Measurements from ENCODE around the gene RAD54L. TPM values are rescaled to one million over a fixed set of nuclear protein-coding genes. Genes with fewer than 3 reads are reported as not detected.
"Not testable (repeated sequence)": the region's sequence is repeated elsewhere in the genome, so short reads cannot be mapped to it uniquely, and the experiment has no call there.

Gene RAD54L
- total RNA-seq, 1 donor from 2014 or later: 0.39 TPM

- DNase-seq (ENCODE audit: low spot score): not testable (repeated sequence)
Measured at GRCh38 chr1:46241733-46242132, 5.8 kb upstream of the RAD54L start.

DNA sequence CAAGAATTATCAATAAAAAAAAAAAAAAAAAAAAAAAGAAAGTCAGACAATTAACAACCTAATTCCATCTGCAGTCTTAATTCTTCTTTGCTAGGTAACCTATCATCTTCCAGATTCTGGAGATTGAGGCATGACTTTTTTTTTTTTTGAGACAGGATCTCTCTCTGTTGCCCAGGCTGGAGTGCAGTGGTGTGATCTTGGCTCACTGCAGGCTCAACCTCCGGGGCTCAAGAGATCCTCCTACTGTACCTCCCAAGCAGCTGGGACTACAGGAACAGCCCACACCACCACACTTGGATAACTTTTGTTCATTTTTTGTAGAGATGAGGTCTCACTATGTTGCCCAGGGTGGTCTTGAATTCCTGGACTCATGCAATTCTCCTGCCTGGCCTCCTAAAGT, 4.6 kb upstream of the RAD54L start:
- DNase-seq (ENCODE audit: low spot score): no peak

DNA sequence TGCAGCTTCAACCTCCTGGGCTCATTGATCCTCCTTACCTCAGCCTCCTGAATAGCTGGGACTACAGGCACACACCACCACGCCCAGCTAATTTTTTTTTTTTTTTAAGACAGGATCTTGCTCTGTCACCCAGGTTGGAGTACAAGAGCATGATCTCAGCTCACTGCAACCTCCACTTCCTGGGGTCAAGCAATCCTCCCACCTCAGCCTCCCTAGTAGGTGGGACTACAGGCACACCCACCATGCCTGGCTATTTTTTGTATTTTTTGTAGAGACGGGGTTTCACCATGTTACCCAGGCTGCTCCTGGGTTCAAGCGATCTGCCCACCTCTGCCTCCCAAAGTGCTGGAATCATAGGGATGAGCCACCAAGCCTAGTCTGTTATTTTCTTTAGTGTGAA, 3.7 kb upstream of the RAD54L start:
- DNase-seq (ENCODE audit: low spot score): not testable (repeated sequence)

GRCh38 chr1:46244656-46245371, 2.7 kb upstream of the RAD54L start:
- no peak for DNase-seq (ENCODE audit: low spot score)

GRCh38 chr1:46246136-46246535, 1.4 kb upstream of the RAD54L start:
- DNase-seq (ENCODE audit: low spot score): not testable (repeated sequence)

DNA sequence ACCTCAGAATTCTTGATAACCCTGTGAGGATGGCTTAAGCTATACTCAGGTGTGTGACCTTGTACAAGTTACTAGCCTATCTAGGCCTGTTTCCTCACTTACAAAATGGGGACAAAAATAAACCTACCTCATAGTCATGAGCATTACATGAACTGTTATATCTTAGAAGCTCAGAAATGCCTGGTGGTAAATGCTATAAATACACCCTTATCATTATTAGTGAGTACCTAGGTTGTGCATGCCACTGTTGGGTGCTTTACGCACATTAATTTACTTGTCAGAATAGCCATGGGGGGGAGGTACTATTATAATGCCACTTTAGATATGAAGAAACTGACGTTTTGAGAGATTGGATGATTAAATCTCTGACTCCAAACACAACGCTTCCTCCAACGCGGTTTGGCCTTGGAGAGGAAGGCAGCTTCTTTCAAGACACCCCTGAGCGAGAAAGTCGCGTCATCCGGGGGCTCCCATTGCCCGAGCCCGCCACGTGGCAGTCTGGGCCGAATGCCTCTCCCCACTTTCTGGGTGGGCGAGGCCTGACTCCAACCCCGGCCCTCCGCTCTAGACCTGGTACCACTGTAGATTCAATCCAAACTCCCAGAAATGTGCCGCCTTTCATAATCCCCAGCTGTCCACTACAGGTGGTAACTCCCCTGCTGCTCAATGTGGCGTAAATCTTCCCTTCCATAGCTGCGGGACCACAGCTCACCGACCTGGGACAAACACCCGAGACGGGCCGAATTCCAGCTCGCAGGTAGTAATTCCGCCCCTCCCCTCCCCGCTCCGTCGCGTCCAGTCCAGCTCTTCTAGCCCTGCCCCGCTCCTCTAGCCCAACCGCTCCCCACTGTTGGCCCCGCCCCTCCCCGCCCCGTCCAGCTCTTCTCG, 771 bp upstream of the RAD54L start:
- DNase-seq (ENCODE audit: low spot score): no peak

GRCh38 chr1:46248122-46248920, 758 bp downstream of the RAD54L start:
- no peak for DNase-seq (ENCODE audit: low spot score)

GRCh38 chr1:46254668-46255067, 7.1 kb downstream of the RAD54L start:
- DNase-seq (ENCODE audit: low spot score): no peak

DNA sequence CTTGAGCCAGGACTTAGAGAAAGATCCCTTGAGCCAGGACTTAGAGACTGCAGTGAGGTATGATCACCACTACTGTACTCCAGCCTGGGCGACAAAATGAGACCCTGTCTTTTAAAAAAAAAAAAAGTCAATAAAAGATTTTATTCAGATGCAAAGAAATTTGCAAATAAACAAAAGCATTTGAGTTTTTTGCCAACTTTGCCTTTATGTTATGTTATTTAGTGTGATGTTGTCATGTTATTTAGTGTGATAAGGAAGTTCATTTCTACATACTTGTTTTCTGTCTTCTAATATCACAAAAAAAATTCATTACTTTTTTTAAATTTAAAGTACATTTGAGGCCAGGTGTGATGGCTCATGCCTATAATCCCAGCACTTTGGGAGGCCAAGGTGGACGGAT, 9.0 kb downstream of the RAD54L start:
- DNase-seq (ENCODE audit: low spot score): no peak

DNA sequence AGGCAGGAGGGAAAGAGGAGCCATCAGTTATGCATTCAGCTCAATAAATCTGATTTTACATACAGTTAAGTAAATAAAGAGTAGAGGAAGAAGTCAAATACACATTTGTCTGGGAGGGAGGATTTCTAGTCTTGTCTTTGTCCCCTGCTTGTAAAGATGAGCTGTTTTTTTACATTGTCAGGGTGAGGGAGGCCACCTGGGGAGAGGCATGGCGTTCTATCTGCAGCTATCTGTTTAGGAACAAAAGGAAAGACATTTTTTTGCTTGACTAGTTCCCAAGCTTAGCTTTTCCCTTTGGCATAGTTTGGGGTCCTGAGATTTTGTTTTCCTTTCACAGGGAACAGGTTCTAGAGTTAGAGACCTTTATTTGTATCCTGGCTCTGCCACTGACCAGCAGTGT, 14.9 kb downstream of the RAD54L start:
- no peak for DNase-seq (ENCODE audit: low spot score)

DNA sequence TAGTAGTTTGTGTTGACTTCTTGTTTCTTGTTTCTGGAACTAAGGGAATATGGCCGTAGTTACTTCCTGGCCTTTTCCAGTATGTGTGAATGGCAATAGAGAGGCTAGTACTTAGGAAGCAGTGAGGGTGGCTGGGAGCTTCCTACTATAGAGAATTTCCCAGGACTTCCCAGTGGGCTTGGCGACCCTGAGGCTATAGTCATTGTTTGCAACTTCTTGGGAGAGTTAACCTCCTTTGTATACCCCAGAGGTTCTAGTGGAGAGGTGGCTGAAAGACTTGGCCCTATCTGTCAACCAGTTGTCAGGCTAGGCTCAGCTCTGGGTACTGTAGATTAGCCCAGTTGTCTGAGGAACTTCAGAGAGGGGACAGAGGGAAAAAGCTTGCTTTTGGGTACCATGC, 15.6 kb downstream of the RAD54L start:
- DNase-seq (ENCODE audit: low spot score): no peak

- DNase-seq (ENCODE audit: low spot score): no peak
Measured at GRCh38 chr1:46268578-46268977, 21.0 kb downstream of the RAD54L start.

DNA sequence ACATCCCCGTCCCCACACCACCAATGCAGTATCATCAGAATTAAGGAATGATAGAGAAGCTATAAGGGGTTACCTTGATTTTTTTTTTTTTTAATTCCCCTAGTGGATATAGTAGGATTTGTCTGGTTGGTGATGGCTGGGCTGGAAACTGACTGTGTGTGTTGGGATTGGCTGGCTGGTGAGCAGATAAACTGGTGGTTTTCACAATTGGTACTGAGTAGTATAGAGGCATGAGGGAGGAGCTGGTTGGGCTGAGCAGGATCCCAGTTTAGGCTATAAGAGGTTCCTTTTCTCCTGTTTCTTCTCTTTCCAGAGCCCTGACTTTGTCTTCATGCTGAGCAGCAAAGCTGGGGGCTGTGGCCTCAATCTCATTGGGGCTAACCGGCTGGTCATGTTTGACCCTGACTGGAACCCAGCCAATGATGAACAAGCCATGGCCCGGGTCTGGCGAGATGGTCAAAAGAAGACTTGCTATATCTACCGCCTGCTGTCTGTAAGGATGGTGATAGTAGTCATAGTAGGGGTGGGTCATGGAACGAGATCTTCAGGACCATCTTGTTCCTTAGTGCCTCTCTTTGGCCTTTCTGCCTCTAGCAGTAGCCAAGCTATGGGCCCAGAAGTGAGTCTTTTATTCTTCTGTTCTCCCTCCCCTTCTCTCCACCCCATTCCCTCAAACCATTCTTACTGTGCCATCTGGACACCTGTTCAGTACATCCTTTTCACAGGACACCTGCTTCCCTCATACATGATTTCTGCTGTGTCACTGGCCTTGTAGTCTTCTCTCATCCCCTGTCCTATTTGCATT, 26.9 kb downstream of the RAD54L start:
- DNase-seq (ENCODE audit: low spot score): no peak

- DNase-seq (ENCODE audit: low spot score): no peak
Measured at GRCh38 chr1:46275030-46275337, 27.4 kb downstream of the RAD54L start.

GRCh38 chr1:46277658-46278373, 30.3 kb downstream of the RAD54L start:
- DNase-seq (ENCODE audit: low spot score): no peak

- DNase-seq (ENCODE audit: low spot score): no peak
Measured at GRCh38 chr1:46278807-46279206, 31.2 kb downstream of the RAD54L start.

GRCh38 chr1:46280092-46280491, 32.5 kb downstream of the RAD54L start:
- no peak for DNase-seq (ENCODE audit: low spot score)

DNA sequence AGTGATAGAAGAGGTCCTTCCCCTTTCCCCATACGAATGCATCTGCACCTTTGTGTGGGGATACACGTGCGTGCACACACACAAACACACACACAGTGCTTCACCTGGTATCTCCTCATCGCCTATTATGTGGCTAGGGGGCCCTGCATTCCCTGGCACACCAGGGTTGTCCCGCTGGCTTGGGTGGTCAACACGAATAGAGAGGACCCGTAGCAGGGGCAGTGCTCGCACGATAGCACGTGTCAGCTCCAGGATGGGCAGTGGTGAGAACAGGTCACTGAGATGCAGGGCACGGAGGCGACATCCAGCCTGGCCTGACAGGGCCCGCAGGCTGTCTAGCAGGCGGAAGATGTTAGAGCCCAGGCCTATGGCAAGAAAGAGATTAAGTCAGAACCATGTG, 33.5 kb downstream of the RAD54L start:
- DNase-seq (ENCODE audit: low spot score): no peak

GRCh38 chr1:46284058-46284457, 36.5 kb downstream of the RAD54L start:
- DNase-seq (ENCODE audit: low spot score): no peak

DNA sequence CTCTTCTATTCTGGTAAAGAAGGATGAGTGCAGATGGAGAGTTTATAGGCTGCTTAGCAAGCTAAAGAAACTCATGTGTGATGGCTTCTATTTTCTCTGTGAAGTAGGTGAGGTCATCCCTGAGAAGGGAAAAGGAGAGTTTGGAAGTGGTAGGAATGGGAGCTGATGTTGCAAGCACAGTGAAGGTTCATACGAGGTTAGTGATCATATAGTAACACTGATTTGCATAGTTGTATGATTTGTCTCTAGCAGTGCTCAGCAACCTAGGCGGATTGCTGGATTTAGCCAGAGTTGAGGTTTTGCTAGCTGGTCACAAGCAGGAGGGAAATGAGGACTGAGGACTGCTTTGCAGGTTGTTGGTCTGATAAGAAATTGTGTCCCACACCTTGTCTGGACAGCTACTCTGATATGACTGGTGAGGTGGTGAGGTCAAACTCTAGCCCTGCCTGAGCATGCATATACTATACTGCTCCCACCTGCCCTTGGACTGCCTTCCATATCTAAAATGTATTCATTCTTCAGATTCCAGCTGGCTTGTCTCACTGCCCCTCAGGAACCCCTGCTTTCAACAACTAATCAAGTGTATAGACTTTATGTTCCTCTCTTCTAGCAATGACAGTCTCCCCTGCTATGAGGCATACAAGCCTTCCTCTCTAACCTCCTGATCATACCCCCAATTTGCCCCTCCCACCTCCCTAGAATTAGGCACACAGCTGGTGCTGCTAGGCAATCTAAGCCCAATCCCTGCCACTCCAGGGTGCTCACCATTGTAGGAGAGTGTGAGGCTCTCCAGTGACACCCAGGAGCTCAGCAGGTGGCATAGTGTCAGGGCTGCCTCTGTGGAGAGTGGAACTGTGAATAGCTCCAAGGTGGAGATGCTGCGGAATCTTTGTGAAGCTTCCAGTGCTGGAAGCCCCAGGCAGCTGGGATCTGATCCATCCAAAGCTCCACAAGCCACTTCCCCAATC, 37.3 kb downstream of the RAD54L start:
- DNase-seq (ENCODE audit: low spot score): no peak

Measured in ureter (tissue), 1 donor.